Right lobe of liver (tissue), 4 donors: ENCODE data around the gene ASB15.

ENCODE experiments used
- POLR2A ChIP-seq: fragments of 450-650 bp; IDR thresholded peaks from one replicate; pipeline ENCODE4 v1.6.1; 2017; ENCODE audit warnings: antibody characterized with exemption, mild to moderate bottlenecking
- TF ChIP-seq, protein P1 (sequence below), 4 donors: fragments of 200-600 bp in 3 of 4; fragments of 450-650 bp in 1 of 4; IDR thresholded peaks; one replicate each; pipeline versions ENCODE4 v1.5.1 to v1.8.0; 2016 to 2022; ENCODE audit warnings: antibody characterized with exemption in 4 of 4, mild to moderate bottlenecking in 2 of 4
- donor health status: DM: no; HTN: no; CAD: no.
- donor health status: DM: no; HTN: no; CAD: no.
- donor health status: DM: no; HTN: yes; CAD: no.

DNA sequence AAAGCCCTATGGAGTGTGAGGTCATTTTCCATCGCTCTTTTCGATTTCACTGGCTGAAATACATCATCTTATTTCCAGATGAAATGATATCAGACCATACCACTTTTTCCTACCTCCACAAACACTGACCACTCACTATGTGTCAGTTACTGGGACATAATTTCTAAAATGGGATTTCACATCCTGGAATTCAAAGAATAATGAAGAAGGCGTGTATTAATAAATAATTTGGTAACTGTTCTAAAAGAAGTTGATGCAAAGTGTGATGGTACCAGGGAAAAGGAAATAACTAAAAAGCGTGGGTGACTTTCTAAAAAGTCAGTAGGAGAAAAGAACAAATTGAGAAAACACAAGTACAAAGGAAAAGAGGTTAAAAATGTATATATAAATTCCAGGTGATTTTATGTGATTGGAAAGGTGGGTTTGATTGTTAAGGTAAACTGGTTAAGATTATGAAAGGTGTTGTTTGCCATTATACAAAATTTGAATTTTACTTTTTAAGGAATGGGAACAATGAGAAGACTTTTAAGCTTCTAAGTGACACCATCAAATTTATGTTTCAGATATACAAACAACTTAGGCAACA is 43.2 kb upstream of the ASB15 start:
- TF ChIP-seq, protein P1, sequence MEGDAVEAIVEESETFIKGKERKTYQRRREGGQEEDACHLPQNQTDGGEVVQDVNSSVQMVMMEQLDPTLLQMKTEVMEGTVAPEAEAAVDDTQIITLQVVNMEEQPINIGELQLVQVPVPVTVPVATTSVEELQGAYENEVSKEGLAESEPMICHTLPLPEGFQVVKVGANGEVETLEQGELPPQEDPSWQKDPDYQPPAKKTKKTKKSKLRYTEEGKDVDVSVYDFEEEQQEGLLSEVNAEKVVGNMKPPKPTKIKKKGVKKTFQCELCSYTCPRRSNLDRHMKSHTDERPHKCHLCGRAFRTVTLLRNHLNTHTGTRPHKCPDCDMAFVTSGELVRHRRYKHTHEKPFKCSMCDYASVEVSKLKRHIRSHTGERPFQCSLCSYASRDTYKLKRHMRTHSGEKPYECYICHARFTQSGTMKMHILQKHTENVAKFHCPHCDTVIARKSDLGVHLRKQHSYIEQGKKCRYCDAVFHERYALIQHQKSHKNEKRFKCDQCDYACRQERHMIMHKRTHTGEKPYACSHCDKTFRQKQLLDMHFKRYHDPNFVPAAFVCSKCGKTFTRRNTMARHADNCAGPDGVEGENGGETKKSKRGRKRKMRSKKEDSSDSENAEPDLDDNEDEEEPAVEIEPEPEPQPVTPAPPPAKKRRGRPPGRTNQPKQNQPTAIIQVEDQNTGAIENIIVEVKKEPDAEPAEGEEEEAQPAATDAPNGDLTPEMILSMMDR (IDR thresholded peaks at IDR 0.05): no peak
- no peak for TF ChIP-seq POLR2A
